ENCODE measurements around the gene BTF3L4.

BTF3L4 gene

DNA sequence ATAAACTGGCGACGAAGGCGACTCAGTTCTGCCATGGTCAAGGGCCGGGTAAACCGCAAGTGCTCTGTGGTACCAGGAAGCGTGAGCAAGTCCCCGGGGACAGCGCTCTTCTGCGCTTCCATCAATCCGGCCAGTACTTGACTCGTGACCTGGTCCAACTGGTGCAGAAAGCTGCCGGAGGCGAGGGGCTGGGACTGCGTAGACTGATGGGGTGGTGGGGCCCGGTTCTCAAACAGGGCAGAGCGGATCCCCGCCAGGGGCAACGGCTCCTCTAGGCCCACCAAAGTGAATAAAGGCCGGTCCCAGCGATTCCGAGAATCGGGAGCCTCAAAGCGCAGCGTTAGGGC lies 23.3 kb upstream of the BTF3L4 start:
- ChIA-PET POLR2A (interaction anchor here (4.9 kb wide), 1 partner anchor 22 kb away, joined by 64 read pairs; the partner anchor contains the start of genes BTF3L4 and TXNDC12), CTCF (no interaction called here)
- DNase-seq (ENCODE audit: extremely low spot score) = peak; percentile 28
- no peak for TF ChIP-seq L3MBTL2 (conservative IDR thresholded peaks at IDR 0.05)
- TF ChIP-seq SP1 (IDR thresholded peaks at IDR 0.05) = no peak
- no peak for TF ChIP-seq ZNF384 (IDR thresholded peaks at IDR 0.05)
- TF ChIP-seq ARNT (IDR thresholded peaks at IDR 0.05) = no peak
- no peak for TF ChIP-seq LEF1 (IDR thresholded peaks at IDR 0.05; ENCODE audit: borderline replicate concordance)
- TF ChIP-seq, protein P1, sequence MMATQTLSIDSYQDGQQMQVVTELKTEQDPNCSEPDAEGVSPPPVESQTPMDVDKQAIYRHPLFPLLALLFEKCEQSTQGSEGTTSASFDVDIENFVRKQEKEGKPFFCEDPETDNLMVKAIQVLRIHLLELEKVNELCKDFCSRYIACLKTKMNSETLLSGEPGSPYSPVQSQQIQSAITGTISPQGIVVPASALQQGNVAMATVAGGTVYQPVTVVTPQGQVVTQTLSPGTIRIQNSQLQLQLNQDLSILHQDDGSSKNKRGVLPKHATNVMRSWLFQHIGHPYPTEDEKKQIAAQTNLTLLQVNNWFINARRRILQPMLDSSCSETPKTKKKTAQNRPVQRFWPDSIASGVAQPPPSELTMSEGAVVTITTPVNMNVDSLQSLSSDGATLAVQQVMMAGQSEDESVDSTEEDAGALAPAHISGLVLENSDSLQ (IDR thresholded peaks at IDR 0.05) = no peak
- TF ChIP-seq HDGF (IDR thresholded peaks at IDR 0.05; ENCODE audit: borderline replicate concordance) = no peak
- no peak for TF ChIP-seq CTBP1 (IDR thresholded peaks at IDR 0.05; ENCODE audit: borderline replicate concordance)
- TF ChIP-seq ELF4 (IDR thresholded peaks at IDR 0.05) = no peak

- DNase-seq (ENCODE audit: extremely low spot score) = peak; percentile 88
- TF ChIP-seq ELF4 (IDR thresholded peaks at IDR 0.05) (peak; percentile 99), L3MBTL2 (conservative IDR thresholded peaks at IDR 0.05) (peak; percentile 40), SP1 (IDR thresholded peaks at IDR 0.05) (no peak)
- TF ChIP-seq, protein P1 (IDR thresholded peaks at IDR 0.05) = peak; percentile 26; the same call in 1 of the 2 replicates
- ChIA-PET POLR2A (interaction anchor here (0.9 to 4.9 kb wide), 2 partner anchors 8 to 22 kb away, joined by 4 to 64 read pairs; partner anchors contain the start of genes BTF3L4 and TXNDC12), CTCF (interaction anchor here (0.6 kb wide), 1 partner anchor 266 kb away, joined by 3 read pairs; no protein-coding TSS in a partner anchor)
Observed at GRCh38 chr1:52033190-52034049, 22.7 kb upstream of the BTF3L4 start, which contains the start of gene KTI12. Gene KTI12 (minus strand): TSS chr1:52033810. CDS start chr1:52033761, 49 bp downstream.

DNA sequence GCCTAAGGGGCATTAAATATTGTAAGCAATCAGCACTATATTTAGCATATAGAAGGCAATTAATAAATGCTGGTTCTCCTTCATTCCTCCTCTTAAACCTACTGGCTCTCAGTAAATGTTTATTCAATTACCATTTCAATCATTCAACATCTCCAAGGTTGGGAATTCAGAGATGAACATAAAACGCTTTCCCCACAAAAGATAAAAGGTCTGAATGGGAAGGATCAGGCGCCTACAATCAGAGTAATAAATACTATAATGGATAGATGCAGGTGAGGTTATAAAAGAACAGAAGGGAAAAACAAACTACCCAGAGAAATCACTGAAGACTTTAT lies 22.1 kb upstream of the BTF3L4 start:
- no peak for TF ChIP-seq ZNF384 (IDR thresholded peaks at IDR 0.05)
- TF ChIP-seq FOXM1 (IDR thresholded peaks at IDR 0.05; ENCODE audit: borderline replicate concordance) = no peak
- TF ChIP-seq, protein P1 (IDR thresholded peaks at IDR 0.05) = no peak
- TF ChIP-seq TARDBP (IDR thresholded peaks at IDR 0.05) = no peak
- no peak for TF ChIP-seq FOXA1 (IDR thresholded peaks at IDR 0.05)
- no peak for TF ChIP-seq SP1 (IDR thresholded peaks at IDR 0.05)
- no peak for TF ChIP-seq NFRKB (IDR thresholded peaks at IDR 0.05)
- no peak for TF ChIP-seq L3MBTL2 (conservative IDR thresholded peaks at IDR 0.05)
- no peak for TF ChIP-seq LEF1 (IDR thresholded peaks at IDR 0.05; ENCODE audit: borderline replicate concordance)
- TF ChIP-seq HDGF (IDR thresholded peaks at IDR 0.05; ENCODE audit: borderline replicate concordance) = no peak
- TF ChIP-seq FOXK2 (IDR thresholded peaks at IDR 0.05) = no peak
- TF ChIP-seq SUZ12 (IDR thresholded peaks at IDR 0.05) = no peak
- no peak for TF ChIP-seq CTBP1 (IDR thresholded peaks at IDR 0.05; ENCODE audit: borderline replicate concordance)
- TF ChIP-seq ARNT (IDR thresholded peaks at IDR 0.05) = no peak
- TF ChIP-seq ELF4 (IDR thresholded peaks at IDR 0.05) = no peak
- TF ChIP-seq BHLHE40 (IDR thresholded peaks at IDR 0.05; ENCODE audit: borderline replicate concordance) = no peak
- no peak for DNase-seq (ENCODE audit: extremely low spot score)
- CTCF ChIA-PET = interaction anchor here (0.7 kb wide), 1 partner anchor 106 kb away, joined by 3 read pairs; no protein-coding TSS in a partner anchor
- POLR2A ChIA-PET = interaction anchor here (0.9 to 4.9 kb wide), 2 partner anchors 8 to 21 kb away, joined by 4 to 64 read pairs; partner anchors contain the start of genes BTF3L4 and TXNDC12

GRCh38 chr1:52037402-52037814 lies 18.7 kb upstream of the BTF3L4 start:
- CTCF ChIA-PET = no interaction called here
- no peak for DNase-seq (ENCODE audit: extremely low spot score)
- no peak for TF ChIP-seq ELF4 (IDR thresholded peaks at IDR 0.05)
- TF ChIP-seq LEF1 (IDR thresholded peaks at IDR 0.05; ENCODE audit: borderline replicate concordance) = no peak
- TF ChIP-seq BHLHE40 (IDR thresholded peaks at IDR 0.05; ENCODE audit: borderline replicate concordance) = no peak
- POLR2A ChIA-PET = interaction anchor here (1.4 kb wide), 1 partner anchor 18 kb away, joined by 5 read pairs; the partner anchor contains the start of gene TXNDC12

- DNase-seq (ENCODE audit: extremely low spot score) = no peak
- POLR2A ChIA-PET = no interaction called here
- TF ChIP-seq, protein P1 (IDR thresholded peaks at IDR 0.05) = no peak
- TF ChIP-seq ZNF384 (IDR thresholded peaks at IDR 0.05) = no peak
- no peak for TF ChIP-seq SUZ12 (IDR thresholded peaks at IDR 0.05)
- TF ChIP-seq FOXM1 (IDR thresholded peaks at IDR 0.05; ENCODE audit: borderline replicate concordance) = no peak
- no peak for TF ChIP-seq FOXA1 (IDR thresholded peaks at IDR 0.05)
- TF ChIP-seq BHLHE40 (IDR thresholded peaks at IDR 0.05; ENCODE audit: borderline replicate concordance) = no peak
- no peak for TF ChIP-seq SP1 (IDR thresholded peaks at IDR 0.05)
- no peak for TF ChIP-seq HDGF (IDR thresholded peaks at IDR 0.05; ENCODE audit: borderline replicate concordance)
- no peak for TF ChIP-seq CTBP1 (IDR thresholded peaks at IDR 0.05; ENCODE audit: borderline replicate concordance)
- TF ChIP-seq FOXK2 (IDR thresholded peaks at IDR 0.05) = no peak
- no peak for TF ChIP-seq ELF4 (IDR thresholded peaks at IDR 0.05)
- TF ChIP-seq L3MBTL2 (conservative IDR thresholded peaks at IDR 0.05) = no peak
- no peak for TF ChIP-seq TARDBP (IDR thresholded peaks at IDR 0.05)
- TF ChIP-seq ARNT (IDR thresholded peaks at IDR 0.05) = no peak
- no peak for TF ChIP-seq NFRKB (IDR thresholded peaks at IDR 0.05)
- TF ChIP-seq LEF1 (IDR thresholded peaks at IDR 0.05; ENCODE audit: borderline replicate concordance) = no peak
- CTCF ChIA-PET = no interaction called here
Observed at GRCh38 chr1:52037909-52038308, 18.2 kb upstream of the BTF3L4 start.

All from HEK293T (cell line).